ENCODE measurements around the gene WASHC3. TPM values are rescaled to one million over a fixed set of nuclear protein-coding genes. Genes with fewer than 3 reads are reported as not detected.
A peak's percentile ranks its signal among the peaks of the same experiment; 100 is the strongest.

The WASHC3 gene
- total RNA-seq, 6 experiments from 2014 or later, result 49.2 to 61.0 (median 54.8) TPM

GRCh38 chr12:102067574-102068258 is 5.9 kb upstream of the WASHC3 start:
- peak overlapping the region; percentile 47 for H3K27ac Mint-ChIP-seq

GRCh38 chr12:102064476-102064875 is 2.7 kb upstream of the WASHC3 start:
- no peak overlapping the region for H3K27ac Mint-ChIP-seq
- no peaks in the 10 kb centered on the region for H3K36me3 Mint-ChIP-seq (ENCODE audit: low read depth)
- H3K9me3 Mint-ChIP-seq, result no peaks in the 10 kb centered on the region
- no peak overlapping the region for H3K4me3 Mint-ChIP-seq
- H3K27me3 Mint-ChIP-seq (ENCODE audit: insufficient read depth), result 0 out of 2 replicates have a peak, but pooled peaks cover 2% of the 10 kb centered on the region
- peaks cover 36% of the 10 kb centered on the region for H3K4me1 Mint-ChIP-seq (ENCODE audit: low read depth)
- TF ChIP-seq CTCF (IDR thresholded peaks at IDR 0.05), result no peak
- no peak for DNase-seq

More at GRCh38 chr12:102067574-102068258, 5.9 kb upstream of the WASHC3 start:
- peaks cover 18% of the 10 kb centered on the region for H3K4me1 Mint-ChIP-seq (ENCODE audit: low read depth)
- no peaks in the 10 kb centered on the region for H3K9me3 Mint-ChIP-seq
- DNase-seq, result peak; percentile 42
- no peaks in the 10 kb centered on the region for H3K36me3 Mint-ChIP-seq (ENCODE audit: low read depth)
- no peaks in the 10 kb centered on the region for H3K27me3 Mint-ChIP-seq (ENCODE audit: insufficient read depth)
- peak overlapping the region; percentile 19 for H3K4me3 Mint-ChIP-seq
- no peak for TF ChIP-seq CTCF (IDR thresholded peaks at IDR 0.05)

- H3K4me3 Mint-ChIP-seq, result no peak overlapping the region
Observed at GRCh38 chr12:102063069-102063468, 1.3 kb upstream of the WASHC3 start.

GRCh38 chr12:102062419-102062806 is 622 bp upstream of the WASHC3 start:
- TF ChIP-seq CTCF (IDR thresholded peaks at IDR 0.05), result no peak
- no peaks in the 10 kb centered on the region for H3K9me3 Mint-ChIP-seq
- DNase-seq, result no peak
- H3K36me3 Mint-ChIP-seq (ENCODE audit: low read depth), result peaks cover 13% of the 10 kb centered on the region; the same call in 1 of the 2 replicates
- H3K27me3 Mint-ChIP-seq (ENCODE audit: insufficient read depth), result 0 out of 2 replicates have a peak, but pooled peaks cover 2% of the 10 kb centered on the region
- H3K27ac Mint-ChIP-seq, result peak overlapping the region; percentile 94; the same call in 1 of the 2 replicates
- peak overlapping the region; percentile 94 for H3K4me3 Mint-ChIP-seq
- peaks cover 26% of the 10 kb centered on the region for H3K4me1 Mint-ChIP-seq (ENCODE audit: low read depth)

More at GRCh38 chr12:102063069-102063468, 1.3 kb upstream of the WASHC3 start:
- peaks cover 32% of the 10 kb centered on the region for H3K4me1 Mint-ChIP-seq (ENCODE audit: low read depth)
- H3K9me3 Mint-ChIP-seq, result no peaks in the 10 kb centered on the region
- DNase-seq, result no peak
- no peak for TF ChIP-seq CTCF (IDR thresholded peaks at IDR 0.05)
- H3K36me3 Mint-ChIP-seq (ENCODE audit: low read depth), result peaks cover 8% of the 10 kb centered on the region; the same call in 1 of the 2 replicates
- H3K27me3 Mint-ChIP-seq (ENCODE audit: insufficient read depth), result 0 out of 2 replicates have a peak, but pooled peaks cover 2% of the 10 kb centered on the region
- H3K27ac Mint-ChIP-seq, result no peak overlapping the region

GRCh38 chr12:102061096-102061559 is 663 bp downstream of the WASHC3 start:
- H3K27ac Mint-ChIP-seq, result peak overlapping the region; percentile 94
- H3K9me3 Mint-ChIP-seq, result no peaks in the 10 kb centered on the region
- TF ChIP-seq CTCF (IDR thresholded peaks at IDR 0.05), result no peak

More at GRCh38 chr12:102061096-102061559, 663 bp downstream of the WASHC3 start:
- no peak for DNase-seq
- peaks cover 24% of the 10 kb centered on the region for H3K4me1 Mint-ChIP-seq (ENCODE audit: low read depth)
- H3K4me3 Mint-ChIP-seq, result peak overlapping the region; percentile 94
- peaks cover 25% of the 10 kb centered on the region for H3K36me3 Mint-ChIP-seq (ENCODE audit: low read depth)
- H3K27me3 Mint-ChIP-seq (ENCODE audit: insufficient read depth), result 0 out of 2 replicates have a peak, but pooled peaks cover 2% of the 10 kb centered on the region
